ENCODE results near the gene DEGS2. TPM values are rescaled to one million over a fixed set of nuclear protein-coding genes. Genes with fewer than 3 reads are reported as not detected.

DEGS2 gene
- total RNA-seq, 1 experiment from 2014 or later = 1.6 TPM

DNA sequence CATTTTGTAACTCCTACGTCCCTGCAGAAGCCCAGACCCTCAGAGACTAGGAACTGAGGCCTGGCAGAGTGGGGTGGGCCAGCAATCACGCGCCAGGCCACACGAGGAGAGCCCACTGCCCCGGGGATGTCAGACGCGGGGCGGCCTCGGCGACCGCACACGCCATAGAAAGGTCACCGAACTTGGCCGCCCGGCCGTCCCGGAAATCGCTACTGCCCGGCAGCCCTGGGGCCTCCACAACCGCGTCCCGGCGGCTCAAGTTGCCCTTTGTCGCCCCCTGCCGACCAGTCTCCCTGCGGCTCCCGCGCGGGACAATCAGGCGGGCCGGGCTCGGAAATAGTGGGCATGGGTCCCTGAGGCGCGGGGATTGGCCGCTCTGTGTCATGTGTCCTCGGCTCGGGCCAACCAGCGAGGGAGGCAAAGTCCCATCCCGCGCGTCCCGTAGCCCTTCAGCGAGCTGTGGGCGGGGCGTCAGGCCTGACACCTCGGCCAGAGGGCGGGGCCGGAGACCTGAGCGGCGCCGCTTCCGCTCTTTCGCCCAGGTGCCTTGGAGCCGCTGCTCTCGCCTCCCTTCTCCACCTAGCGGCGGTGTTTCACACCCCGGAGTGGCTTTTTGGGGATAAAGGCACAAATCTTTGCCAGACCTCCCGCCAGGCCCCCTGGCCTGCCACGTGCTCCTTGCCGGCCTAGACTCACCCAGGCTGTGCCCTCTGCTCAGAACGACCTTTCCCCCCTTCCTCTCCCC is 33.4 kb upstream of the DEGS2 start:
- DNase-seq (ENCODE audit: low spot score) (peak; percentile 100), ATAC-seq (peak; percentile 99)
- H3K4me3 Mint-ChIP-seq = peak overlapping the region; percentile 43
- peaks cover 11% of the 10 kb centered on the region for H3K4me1 Mint-ChIP-seq
- peaks cover 3% of the 10 kb centered on the region; the same call in 1 of the 2 replicates for H3K27me3 Mint-ChIP-seq (ENCODE audit: low read depth)
- ChIA-PET CTCF (interaction anchor here (0.6 to 4.3 kb wide), 64 partner anchors 9 to 732 kb away, joined by 3 to 67 read pairs (median 4); partner anchors contain the start of genes CCNK, DEGS2 and SETD3), POLR2A (interaction anchor here (0.6 to 1.3 kb wide), 3 partner anchors 19 to 29 kb away, joined by 3 to 5 read pairs (median 3); no protein-coding TSS in a partner anchor)
- peaks cover 6% of the 10 kb centered on the region for H3K9me3 Mint-ChIP-seq
- H3K36me3 Mint-ChIP-seq = peaks cover 5% of the 10 kb centered on the region
- H3K27ac Mint-ChIP-seq = peak overlapping the region; percentile 89; the same call in 1 of the 2 replicates
- TF ChIP-seq TEAD1 (CRISPR knock-in tag; IDR thresholded peaks at IDR 0.05) = 0 out of 2 replicates have a peak, but pooled peaks have one; percentile 35
- 0 out of 2 replicates have a peak, but pooled peaks have one; percentile 50 for TF ChIP-seq MYBL2 (CRISPR knock-in tag; IDR thresholded peaks at IDR 0.05)
- TF ChIP-seq, protein P1, sequence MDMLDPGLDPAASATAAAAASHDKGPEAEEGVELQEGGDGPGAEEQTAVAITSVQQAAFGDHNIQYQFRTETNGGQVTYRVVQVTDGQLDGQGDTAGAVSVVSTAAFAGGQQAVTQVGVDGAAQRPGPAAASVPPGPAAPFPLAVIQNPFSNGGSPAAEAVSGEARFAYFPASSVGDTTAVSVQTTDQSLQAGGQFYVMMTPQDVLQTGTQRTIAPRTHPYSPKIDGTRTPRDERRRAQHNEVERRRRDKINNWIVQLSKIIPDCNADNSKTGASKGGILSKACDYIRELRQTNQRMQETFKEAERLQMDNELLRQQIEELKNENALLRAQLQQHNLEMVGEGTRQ (CRISPR knock-in tag; IDR thresholded peaks at IDR 0.05) = peak; percentile 97
- TF ChIP-seq CREM (CRISPR knock-in tag; IDR thresholded peaks at IDR 0.05) = peak; percentile 28; the same call in 1 of the 2 replicates
- TF ChIP-seq, protein P2, sequence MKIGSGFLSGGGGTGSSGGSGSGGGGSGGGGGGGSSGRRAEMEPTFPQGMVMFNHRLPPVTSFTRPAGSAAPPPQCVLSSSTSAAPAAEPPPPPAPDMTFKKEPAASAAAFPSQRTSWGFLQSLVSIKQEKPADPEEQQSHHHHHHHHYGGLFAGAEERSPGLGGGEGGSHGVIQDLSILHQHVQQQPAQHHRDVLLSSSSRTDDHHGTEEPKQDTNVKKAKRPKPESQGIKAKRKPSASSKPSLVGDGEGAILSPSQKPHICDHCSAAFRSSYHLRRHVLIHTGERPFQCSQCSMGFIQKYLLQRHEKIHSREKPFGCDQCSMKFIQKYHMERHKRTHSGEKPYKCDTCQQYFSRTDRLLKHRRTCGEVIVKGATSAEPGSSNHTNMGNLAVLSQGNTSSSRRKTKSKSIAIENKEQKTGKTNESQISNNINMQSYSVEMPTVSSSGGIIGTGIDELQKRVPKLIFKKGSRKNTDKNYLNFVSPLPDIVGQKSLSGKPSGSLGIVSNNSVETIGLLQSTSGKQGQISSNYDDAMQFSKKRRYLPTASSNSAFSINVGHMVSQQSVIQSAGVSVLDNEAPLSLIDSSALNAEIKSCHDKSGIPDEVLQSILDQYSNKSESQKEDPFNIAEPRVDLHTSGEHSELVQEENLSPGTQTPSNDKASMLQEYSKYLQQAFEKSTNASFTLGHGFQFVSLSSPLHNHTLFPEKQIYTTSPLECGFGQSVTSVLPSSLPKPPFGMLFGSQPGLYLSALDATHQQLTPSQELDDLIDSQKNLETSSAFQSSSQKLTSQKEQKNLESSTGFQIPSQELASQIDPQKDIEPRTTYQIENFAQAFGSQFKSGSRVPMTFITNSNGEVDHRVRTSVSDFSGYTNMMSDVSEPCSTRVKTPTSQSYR (CRISPR knock-in tag; IDR thresholded peaks at IDR 0.05) = no peak
- peak; percentile 91 for TF ChIP-seq SP1 (CRISPR knock-in tag; conservative IDR thresholded peaks at IDR 0.05)
- TF ChIP-seq, protein P3, sequence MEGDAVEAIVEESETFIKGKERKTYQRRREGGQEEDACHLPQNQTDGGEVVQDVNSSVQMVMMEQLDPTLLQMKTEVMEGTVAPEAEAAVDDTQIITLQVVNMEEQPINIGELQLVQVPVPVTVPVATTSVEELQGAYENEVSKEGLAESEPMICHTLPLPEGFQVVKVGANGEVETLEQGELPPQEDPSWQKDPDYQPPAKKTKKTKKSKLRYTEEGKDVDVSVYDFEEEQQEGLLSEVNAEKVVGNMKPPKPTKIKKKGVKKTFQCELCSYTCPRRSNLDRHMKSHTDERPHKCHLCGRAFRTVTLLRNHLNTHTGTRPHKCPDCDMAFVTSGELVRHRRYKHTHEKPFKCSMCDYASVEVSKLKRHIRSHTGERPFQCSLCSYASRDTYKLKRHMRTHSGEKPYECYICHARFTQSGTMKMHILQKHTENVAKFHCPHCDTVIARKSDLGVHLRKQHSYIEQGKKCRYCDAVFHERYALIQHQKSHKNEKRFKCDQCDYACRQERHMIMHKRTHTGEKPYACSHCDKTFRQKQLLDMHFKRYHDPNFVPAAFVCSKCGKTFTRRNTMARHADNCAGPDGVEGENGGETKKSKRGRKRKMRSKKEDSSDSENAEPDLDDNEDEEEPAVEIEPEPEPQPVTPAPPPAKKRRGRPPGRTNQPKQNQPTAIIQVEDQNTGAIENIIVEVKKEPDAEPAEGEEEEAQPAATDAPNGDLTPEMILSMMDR (IDR thresholded peaks at IDR 0.05) = peak; percentile 76
- TF ChIP-seq ESRRA (CRISPR knock-in tag; IDR thresholded peaks at IDR 0.05; ENCODE audit: borderline replicate concordance) = peak; percentile 34; the same call in 1 of the 2 replicates
- TF ChIP-seq, protein P4, sequence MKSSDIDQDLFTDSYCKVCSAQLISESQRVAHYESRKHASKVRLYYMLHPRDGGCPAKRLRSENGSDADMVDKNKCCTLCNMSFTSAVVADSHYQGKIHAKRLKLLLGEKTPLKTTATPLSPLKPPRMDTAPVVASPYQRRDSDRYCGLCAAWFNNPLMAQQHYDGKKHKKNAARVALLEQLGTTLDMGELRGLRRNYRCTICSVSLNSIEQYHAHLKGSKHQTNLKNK (CRISPR knock-in tag; IDR thresholded peaks at IDR 0.05) = no peak
- TF ChIP-seq, protein P5, sequence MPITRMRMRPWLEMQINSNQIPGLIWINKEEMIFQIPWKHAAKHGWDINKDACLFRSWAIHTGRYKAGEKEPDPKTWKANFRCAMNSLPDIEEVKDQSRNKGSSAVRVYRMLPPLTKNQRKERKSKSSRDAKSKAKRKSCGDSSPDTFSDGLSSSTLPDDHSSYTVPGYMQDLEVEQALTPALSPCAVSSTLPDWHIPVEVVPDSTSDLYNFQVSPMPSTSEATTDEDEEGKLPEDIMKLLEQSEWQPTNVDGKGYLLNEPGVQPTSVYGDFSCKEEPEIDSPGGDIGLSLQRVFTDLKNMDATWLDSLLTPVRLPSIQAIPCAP (CRISPR knock-in tag; IDR thresholded peaks at IDR 0.05) = no peak
- no peak for TF ChIP-seq ZNF219 (CRISPR knock-in tag; IDR thresholded peaks at IDR 0.05; ENCODE audit: borderline replicate concordance)
- TF ChIP-seq, protein P6, sequence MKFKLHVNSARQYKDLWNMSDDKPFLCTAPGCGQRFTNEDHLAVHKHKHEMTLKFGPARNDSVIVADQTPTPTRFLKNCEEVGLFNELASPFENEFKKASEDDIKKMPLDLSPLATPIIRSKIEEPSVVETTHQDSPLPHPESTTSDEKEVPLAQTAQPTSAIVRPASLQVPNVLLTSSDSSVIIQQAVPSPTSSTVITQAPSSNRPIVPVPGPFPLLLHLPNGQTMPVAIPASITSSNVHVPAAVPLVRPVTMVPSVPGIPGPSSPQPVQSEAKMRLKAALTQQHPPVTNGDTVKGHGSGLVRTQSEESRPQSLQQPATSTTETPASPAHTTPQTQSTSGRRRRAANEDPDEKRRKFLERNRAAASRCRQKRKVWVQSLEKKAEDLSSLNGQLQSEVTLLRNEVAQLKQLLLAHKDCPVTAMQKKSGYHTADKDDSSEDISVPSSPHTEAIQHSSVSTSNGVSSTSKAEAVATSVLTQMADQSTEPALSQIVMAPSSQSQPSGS (CRISPR knock-in tag; IDR thresholded peaks at IDR 0.05; ENCODE audit: borderline replicate concordance, low read depth) = no peak
- no peak for TF ChIP-seq ZNF317 (CRISPR knock-in tag; IDR thresholded peaks at IDR 0.05; ENCODE audit: borderline replicate concordance, low read depth)
- no peak for TF ChIP-seq SMAD4 (CRISPR knock-in tag; IDR thresholded peaks at IDR 0.05)
- no peak for TF ChIP-seq RELA (CRISPR knock-in tag; IDR thresholded peaks at IDR 0.05; ENCODE audit: borderline replicate concordance)
- TF ChIP-seq ELF4 (CRISPR knock-in tag; IDR thresholded peaks at IDR 0.05; ENCODE audit: low read depth) = no peak
- TF ChIP-seq ZNF671 (CRISPR knock-in tag; IDR thresholded peaks at IDR 0.05) = no peak
- TF ChIP-seq FOXP1 (CRISPR knock-in tag; IDR thresholded peaks at IDR 0.05; ENCODE audit: borderline replicate concordance) = peak; percentile 55; the same call in 1 of the 2 replicates
- TF ChIP-seq ZBTB21 (CRISPR knock-in tag; IDR thresholded peaks at IDR 0.05; ENCODE audit: borderline replicate concordance) = no peak
- TF ChIP-seq ZNF423 (CRISPR knock-in tag; IDR thresholded peaks at IDR 0.05) = peak; percentile 98
- TF ChIP-seq JUN (CRISPR knock-in tag; IDR thresholded peaks at IDR 0.05) = no peak
- TF ChIP-seq, protein P7, sequence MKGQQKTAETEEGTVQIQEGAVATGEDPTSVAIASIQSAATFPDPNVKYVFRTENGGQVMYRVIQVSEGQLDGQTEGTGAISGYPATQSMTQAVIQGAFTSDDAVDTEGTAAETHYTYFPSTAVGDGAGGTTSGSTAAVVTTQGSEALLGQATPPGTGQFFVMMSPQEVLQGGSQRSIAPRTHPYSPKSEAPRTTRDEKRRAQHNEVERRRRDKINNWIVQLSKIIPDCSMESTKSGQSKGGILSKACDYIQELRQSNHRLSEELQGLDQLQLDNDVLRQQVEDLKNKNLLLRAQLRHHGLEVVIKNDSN (CRISPR knock-in tag; IDR thresholded peaks at IDR 0.05) = peak; percentile 98
- no peak for TF ChIP-seq ZNF263 (CRISPR knock-in tag; IDR thresholded peaks at IDR 0.05; ENCODE audit: low read depth)
- no peak for TF ChIP-seq TCF7 (CRISPR knock-in tag; IDR thresholded peaks at IDR 0.05; ENCODE audit: low read depth)
- TF ChIP-seq IRF2 (CRISPR knock-in tag; IDR thresholded peaks at IDR 0.05; ENCODE audit: borderline replicate concordance, low read depth) = no peak
- TF ChIP-seq NR2C2 (CRISPR knock-in tag; IDR thresholded peaks at IDR 0.05) = no peak
- TF ChIP-seq, protein P8, sequence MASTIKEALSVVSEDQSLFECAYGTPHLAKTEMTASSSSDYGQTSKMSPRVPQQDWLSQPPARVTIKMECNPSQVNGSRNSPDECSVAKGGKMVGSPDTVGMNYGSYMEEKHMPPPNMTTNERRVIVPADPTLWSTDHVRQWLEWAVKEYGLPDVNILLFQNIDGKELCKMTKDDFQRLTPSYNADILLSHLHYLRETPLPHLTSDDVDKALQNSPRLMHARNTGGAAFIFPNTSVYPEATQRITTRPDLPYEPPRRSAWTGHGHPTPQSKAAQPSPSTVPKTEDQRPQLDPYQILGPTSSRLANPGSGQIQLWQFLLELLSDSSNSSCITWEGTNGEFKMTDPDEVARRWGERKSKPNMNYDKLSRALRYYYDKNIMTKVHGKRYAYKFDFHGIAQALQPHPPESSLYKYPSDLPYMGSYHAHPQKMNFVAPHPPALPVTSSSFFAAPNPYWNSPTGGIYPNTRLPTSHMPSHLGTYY (CRISPR knock-in tag; IDR thresholded peaks at IDR 0.05) = no peak

Measured in WTC11 (cell line).